Panc1 (cell line): Measurements from ENCODE around the gene MAML1.

ENCODE experiments used
- CTCF ChIP-seq: fragments of 450-650 bp; IDR thresholded peaks from 2 replicates; pipeline ENCODE4 v1.5.1; 2017; ENCODE audit warnings: mild to moderate bottlenecking
- POLR2AphosphoS5 ChIP-seq: IDR thresholded peaks from 2 replicates; pipeline ENCODE4 v1.6.1; 2012; ENCODE audit warnings: mild to moderate bottlenecking, low read depth, low read length, moderate library complexity
- TF ChIP-seq, protein P1 (sequence below), 2 experiments: IDR thresholded peaks; 2 replicates each; pipeline ENCODE4 v1.6.1; 2011 to 2012; ENCODE audit warnings: low read depth in 2 of 2, control low read depth in 1 of 2, low read length in 1 of 2, mild to moderate bottlenecking in 1 of 2, moderate library complexity in 1 of 2; ENCODE audit not compliant: insufficient read depth in 1 of 2

DNA sequence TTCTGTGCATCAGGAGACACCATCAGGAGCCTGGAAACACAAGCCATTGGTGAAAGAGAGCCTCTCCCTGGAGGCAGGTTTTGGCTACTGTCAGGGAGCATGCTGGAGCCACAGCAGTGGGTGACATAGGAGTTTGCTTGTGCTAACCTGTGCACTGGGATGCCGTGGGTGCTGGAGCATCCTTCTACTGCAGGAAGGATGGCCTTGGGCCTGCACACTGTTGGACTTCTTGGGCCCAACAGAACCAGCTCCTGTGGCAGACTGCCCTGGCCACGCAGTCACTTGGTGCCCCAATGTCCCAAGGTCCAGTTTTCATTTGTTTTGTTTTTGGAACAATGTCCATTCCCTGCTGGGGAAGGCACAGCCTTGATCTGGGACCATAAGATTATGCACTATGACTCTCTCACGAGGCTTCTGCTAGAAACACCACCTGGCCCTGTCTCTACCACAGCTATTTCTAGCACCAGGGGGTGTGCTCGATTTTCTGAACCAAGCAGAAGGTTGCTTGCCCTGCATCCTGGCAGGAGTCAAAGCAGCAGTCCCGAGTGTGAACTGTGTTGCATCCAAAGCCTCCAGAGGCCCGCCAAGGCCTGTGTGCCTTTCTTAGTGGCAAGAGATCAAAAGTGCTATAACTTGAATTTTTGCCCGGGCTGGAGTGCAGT is 55.7 kb downstream of the MAML1 start:
- no peak for TF ChIP-seq CTCF
- no peak for TF ChIP-seq POLR2AphosphoS5
- TF ChIP-seq, protein P1, sequence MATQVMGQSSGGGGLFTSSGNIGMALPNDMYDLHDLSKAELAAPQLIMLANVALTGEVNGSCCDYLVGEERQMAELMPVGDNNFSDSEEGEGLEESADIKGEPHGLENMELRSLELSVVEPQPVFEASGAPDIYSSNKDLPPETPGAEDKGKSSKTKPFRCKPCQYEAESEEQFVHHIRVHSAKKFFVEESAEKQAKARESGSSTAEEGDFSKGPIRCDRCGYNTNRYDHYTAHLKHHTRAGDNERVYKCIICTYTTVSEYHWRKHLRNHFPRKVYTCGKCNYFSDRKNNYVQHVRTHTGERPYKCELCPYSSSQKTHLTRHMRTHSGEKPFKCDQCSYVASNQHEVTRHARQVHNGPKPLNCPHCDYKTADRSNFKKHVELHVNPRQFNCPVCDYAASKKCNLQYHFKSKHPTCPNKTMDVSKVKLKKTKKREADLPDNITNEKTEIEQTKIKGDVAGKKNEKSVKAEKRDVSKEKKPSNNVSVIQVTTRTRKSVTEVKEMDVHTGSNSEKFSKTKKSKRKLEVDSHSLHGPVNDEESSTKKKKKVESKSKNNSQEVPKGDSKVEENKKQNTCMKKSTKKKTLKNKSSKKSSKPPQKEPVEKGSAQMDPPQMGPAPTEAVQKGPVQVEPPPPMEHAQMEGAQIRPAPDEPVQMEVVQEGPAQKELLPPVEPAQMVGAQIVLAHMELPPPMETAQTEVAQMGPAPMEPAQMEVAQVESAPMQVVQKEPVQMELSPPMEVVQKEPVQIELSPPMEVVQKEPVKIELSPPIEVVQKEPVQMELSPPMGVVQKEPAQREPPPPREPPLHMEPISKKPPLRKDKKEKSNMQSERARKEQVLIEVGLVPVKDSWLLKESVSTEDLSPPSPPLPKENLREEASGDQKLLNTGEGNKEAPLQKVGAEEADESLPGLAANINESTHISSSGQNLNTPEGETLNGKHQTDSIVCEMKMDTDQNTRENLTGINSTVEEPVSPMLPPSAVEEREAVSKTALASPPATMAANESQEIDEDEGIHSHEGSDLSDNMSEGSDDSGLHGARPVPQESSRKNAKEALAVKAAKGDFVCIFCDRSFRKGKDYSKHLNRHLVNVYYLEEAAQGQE (IDR thresholded peaks at IDR 0.05; ENCODE audit: insufficient read depth in 1 of 2, low read depth in 2 of 2, low read length in 1 of 2) = no peak
